Measurements from ENCODE around the gene FTCD. TPM values are rescaled to one million over a fixed set of nuclear protein-coding genes. Genes with fewer than 3 reads are reported as not detected.

The FTCD gene
- total and polyA plus RNA-seq, 2 of the 4 experiments (the other 2 are of a cell fraction): 0.55 TPM; not detected in 1

- no peak overlapping the region for H3K14ac ChIP-seq (replicated peaks; ENCODE audit: low read depth, low read length)
- no peak overlapping the region for H2AK5ac ChIP-seq (ENCODE audit: low read depth, low read length)
- 83% methylated on average over 13 of the region's 22 CpGs; no CpG with 5 or more reads in 1 of the 2 experiments for WGBS, 2 experiments (ENCODE audit: extremely low coverage in 2 of 2, insufficient read length in 1 of 2)
- no peak overlapping the region for H3K4me3 ChIP-seq (ENCODE audit: insufficient read depth, low read depth, low read length)
- ATAC-seq (ENCODE audit: low read depth) (no peak), DNase-seq (no peak)
- H3K23ac ChIP-seq (ENCODE audit: low read depth, low read length): no peak overlapping the region
- intact Hi-C loops (cut with micrococcal nuclease): no loop called here
- CTCF ChIA-PET: no interaction called here
- H3K27ac ChIP-seq (ENCODE audit: insufficient read depth, low read length): no peak overlapping the region
- TF ChIP-seq CHD1 (IDR thresholded peaks at IDR 0.05; ENCODE audit: low read depth, low read length) (no peak), RAD21 (IDR thresholded peaks at IDR 0.05; ENCODE audit: low read length) (no peak), MXI1 (IDR thresholded peaks at IDR 0.05; ENCODE audit: borderline replicate concordance, low read depth, low read length) (no peak), FOS (IDR thresholded peaks at IDR 0.05; ENCODE audit: low read depth, low read length) (no peak), MAFK (IDR thresholded peaks at IDR 0.05; ENCODE audit: low read depth, low read length) (no peak), NFE2L2 (IDR thresholded peaks at IDR 0.05; ENCODE audit: low read depth, low read length) (no peak), BHLHE40 (IDR thresholded peaks at IDR 0.05; ENCODE audit: low read depth, low read length) (no peak), SMC3 (IDR thresholded peaks at IDR 0.05; ENCODE audit: low read depth, low read length) (no peak), CTCF (conservative IDR thresholded peaks at IDR 0.05; ENCODE audit: low read depth, low read length) (no peak), MAZ (IDR thresholded peaks at IDR 0.05; ENCODE audit: borderline replicate concordance, low read depth, low read length) (no peak), RCOR1 (IDR thresholded peaks at IDR 0.05; ENCODE audit: insufficient replicate concordance, low read length) (no peak), CEBPB (IDR thresholded peaks at IDR 0.05; ENCODE audit: low read depth, low read length) (no peak), ELK1 (IDR thresholded peaks at IDR 0.05; ENCODE audit: borderline replicate concordance, low read depth, low read length) (no peak), POLR2A (IDR thresholded peaks at IDR 0.05; ENCODE audit: low read depth, low read length) (no peak)
- TF ChIP-seq, protein P1, sequence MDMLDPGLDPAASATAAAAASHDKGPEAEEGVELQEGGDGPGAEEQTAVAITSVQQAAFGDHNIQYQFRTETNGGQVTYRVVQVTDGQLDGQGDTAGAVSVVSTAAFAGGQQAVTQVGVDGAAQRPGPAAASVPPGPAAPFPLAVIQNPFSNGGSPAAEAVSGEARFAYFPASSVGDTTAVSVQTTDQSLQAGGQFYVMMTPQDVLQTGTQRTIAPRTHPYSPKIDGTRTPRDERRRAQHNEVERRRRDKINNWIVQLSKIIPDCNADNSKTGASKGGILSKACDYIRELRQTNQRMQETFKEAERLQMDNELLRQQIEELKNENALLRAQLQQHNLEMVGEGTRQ (IDR thresholded peaks at IDR 0.05; ENCODE audit: low read depth, low read length): no peak
- H3K27me3 ChIP-seq (ENCODE audit: control insufficient read depth, insufficient read depth, low read length): no peaks in the 10 kb centered on the region
- H3K9me3 ChIP-seq (ENCODE audit: control insufficient read depth, insufficient read depth, low read length): no peaks in the 10 kb centered on the region
- H4K91ac ChIP-seq (ENCODE audit: insufficient read depth, low read depth, low read length): no peak overlapping the region
- no peak overlapping the region for H3K56ac ChIP-seq (ENCODE audit: extremely low read depth, insufficient read depth, low read length)
- H4K8ac ChIP-seq (ENCODE audit: low read depth in 2 of 2, low read length in 2 of 2): no peak overlapping the region
- no peak overlapping the region for H3K4me2 ChIP-seq (ENCODE audit: low read depth, low read length)
- H2AK9ac ChIP-seq (replicated peaks; ENCODE audit: low read depth, low read length, poor library complexity): no peak overlapping the region
- H4K5ac ChIP-seq (ENCODE audit: low read depth, low read length): no peak overlapping the region
- no peak overlapping the region for H3K4ac ChIP-seq (ENCODE audit: low read depth, low read length)
- POLR2A ChIA-PET (ENCODE audit: unreplicated experiment): no interaction called here
- no peaks in the 10 kb centered on the region for H4K20me1 ChIP-seq (ENCODE audit: insufficient read depth, low read length)
- in situ Hi-C loops (cut with MboI; ENCODE audit: low sequenced_read_pairs): no loop called here
- H3K79me1 ChIP-seq (ENCODE audit: low read depth in 1 of 2, low read length in 2 of 2): no peaks in the 10 kb centered on the region
- no peak overlapping the region for H2BK20ac ChIP-seq (ENCODE audit: low read depth, low read length)
- peaks cover 2% of the 10 kb centered on the region for H3K4me1 ChIP-seq (ENCODE audit: control insufficient read depth, insufficient read depth, low read length)
- no peak overlapping the region for H2BK5ac ChIP-seq (ENCODE audit: low read depth, low read length, poor library complexity, severe bottlenecking)
- no peak overlapping the region for H2BK120ac ChIP-seq (ENCODE audit: low read depth, low read length)
- no peak overlapping the region for H3K18ac ChIP-seq (ENCODE audit: low read depth, low read length)
- BruUV-seq (replicated peaks): no TSS peak
- no peaks in the 10 kb centered on the region for H3K36me3 ChIP-seq (ENCODE audit: control insufficient read depth, insufficient read depth, low read length)
- no peak overlapping the region for H2AFZ ChIP-seq (replicated peaks; ENCODE audit: low read length, poor library complexity)
- dilution Hi-C loops (cut with HindIII; ENCODE audit: low sequenced_read_pairs, unreplicated experiment): no loop called here
- no peak overlapping the region for H3K9ac ChIP-seq (ENCODE audit: low read depth, low read length)
- H3K9me1 ChIP-seq (ENCODE audit: insufficient read depth, low read length): no peaks in the 10 kb centered on the region
- H2BK15ac ChIP-seq (ENCODE audit: low read depth, low read length): no peak overlapping the region
Measured at GRCh38 chr21:46149205-46149901, 6.0 kb downstream of the FTCD start.
